ENCODE results near the gene C9. TPM values are rescaled to one million over a fixed set of nuclear protein-coding genes. Genes with fewer than 3 reads are reported as not detected.

The C9 gene
- total RNA-seq, 2 donors from 2014 or later, result 0.19 TPM; not detected in 1

DNA sequence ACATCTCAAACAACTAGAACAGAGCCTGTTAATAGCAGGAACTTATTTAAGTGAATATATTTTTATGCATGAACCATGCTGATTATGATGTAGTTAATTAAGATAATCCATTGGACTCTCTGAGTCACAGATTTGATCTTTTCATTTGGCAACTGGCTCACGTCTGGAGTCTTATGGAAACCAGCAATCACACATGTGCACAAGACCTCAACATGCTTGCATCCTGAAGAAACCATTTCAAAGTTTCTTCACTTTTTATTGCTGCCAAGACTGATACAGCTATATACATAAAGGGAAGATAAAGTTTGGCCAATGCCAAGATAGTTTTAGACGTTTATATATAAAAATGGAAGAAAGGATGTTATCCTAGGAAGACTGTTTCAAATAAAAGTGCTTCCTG lies 13.3 kb upstream of the C9 start:
- no peak for DNase-seq (ENCODE audit: low spot score)
- intact Hi-C loops (cut with DNase I), result loop anchor here in 1 of 2 donors (5.0 kb wide), 1 partner anchor 190 kb away; no protein-coding TSS in a partner anchor

DNA sequence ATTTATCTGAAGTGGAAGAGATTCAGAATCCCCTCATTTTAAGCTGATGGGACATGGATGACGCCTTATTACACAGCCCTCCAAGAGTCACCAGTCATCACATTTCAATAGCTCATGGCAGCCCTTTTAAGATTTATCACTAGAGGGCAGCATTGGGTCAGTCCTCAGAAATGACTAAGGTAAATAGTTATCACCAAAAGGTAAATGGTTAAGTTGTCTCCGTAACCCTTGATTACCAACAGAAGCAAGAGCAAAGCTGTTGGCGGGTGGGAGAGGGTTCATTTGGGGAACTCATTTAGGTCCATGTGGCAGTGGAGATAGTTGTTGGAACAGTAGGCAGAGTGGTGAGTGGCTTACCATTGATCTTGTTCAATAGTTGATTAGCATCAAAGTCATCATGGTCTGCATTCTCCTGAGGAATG lies 12.0 kb upstream of the C9 start:
- no peak for DNase-seq (ENCODE audit: low spot score)
- intact Hi-C loops (cut with DNase I), result loop anchor here in 1 of 2 donors (5.0 kb wide), 1 partner anchor 191 kb away; no protein-coding TSS in a partner anchor

DNA sequence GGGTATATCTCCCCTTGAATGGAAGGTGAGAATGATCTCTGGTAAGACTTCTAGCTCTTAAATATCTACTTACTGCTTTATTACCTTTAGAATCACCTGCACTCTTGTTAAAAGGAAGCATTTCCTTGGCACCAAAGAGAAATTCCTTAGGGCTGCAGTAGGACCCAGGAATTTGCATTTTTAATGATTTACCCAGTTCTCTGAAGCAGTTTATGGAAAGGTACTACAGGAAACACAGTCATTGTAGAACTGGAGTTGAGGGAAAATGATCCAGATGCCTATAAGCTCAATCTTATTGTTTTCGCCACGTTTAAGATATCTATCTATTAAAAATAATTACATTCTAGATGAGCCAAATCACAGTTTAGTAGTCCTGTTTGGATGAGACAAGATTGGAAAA lies 9.5 kb upstream of the C9 start:
- intact Hi-C loops (cut with DNase I), result no loop called here
- no peak for DNase-seq (ENCODE audit: low spot score)

DNA sequence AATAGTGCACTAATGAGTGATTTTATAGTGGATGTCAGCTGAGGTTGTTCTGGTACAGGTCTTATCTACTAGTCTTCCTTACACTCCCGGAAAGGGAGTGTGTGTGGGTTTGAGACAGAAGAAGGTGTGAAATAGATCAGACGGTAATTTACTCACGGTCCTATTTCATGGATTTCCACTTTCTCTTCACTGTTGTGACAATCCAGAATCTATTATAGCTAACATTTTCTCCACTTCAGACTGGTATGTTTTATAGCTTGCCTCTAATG lies 7.0 kb upstream of the C9 start:
- DNase-seq (ENCODE audit: low spot score), result no peak
- intact Hi-C loops (cut with DNase I), result no loop called here

DNA sequence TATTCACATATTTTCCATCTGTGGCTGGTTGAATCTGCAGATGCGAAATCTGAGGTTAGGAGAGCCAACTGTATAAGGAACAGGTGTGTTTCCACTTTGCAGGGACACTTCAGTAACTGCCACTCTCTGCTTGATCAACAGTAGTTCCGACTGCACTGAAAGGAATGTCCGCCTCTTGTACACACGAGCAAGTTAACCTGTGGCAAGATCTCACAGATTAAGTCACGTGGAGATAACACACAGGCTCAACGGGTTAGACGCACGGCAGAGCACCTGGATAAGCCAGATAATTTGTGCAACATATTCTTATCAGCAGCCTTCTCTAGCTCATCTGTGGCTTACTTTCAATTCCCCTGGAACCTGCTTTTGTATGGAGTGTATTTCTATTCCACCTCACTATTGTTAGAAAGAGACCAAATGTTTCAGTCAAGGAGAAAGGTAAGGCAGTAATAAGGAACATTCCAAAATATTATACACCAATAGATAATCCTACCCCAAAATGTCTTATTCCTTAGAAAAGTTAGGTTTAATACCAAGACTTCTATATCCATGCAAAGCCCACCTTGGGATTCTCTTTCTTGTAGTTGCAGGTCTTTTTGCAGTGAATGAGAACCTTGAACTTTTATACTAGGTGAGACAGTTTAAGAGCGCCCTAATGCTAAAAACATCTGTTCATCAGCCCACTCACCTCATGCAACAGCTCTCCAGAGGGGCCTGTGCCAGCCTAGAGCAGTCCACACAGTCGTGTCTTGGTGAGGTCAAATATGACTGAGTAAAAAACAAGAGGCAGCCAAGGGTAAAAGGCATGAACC lies 6.5 kb upstream of the C9 start:
- DNase-seq (ENCODE audit: low spot score), result no peak
- intact Hi-C loops (cut with DNase I), result no loop called here

- intact Hi-C loops (cut with DNase I), result no loop called here
Measured at GRCh38 chr5:39369123-39369815, 5.0 kb upstream of the C9 start.

GRCh38 chr5:39368116-39368515 lies 3.8 kb upstream of the C9 start:
- intact Hi-C loops (cut with DNase I), result no loop called here
- no peak for DNase-seq (ENCODE audit: low spot score)

More at GRCh38 chr5:39369123-39369815, 5.0 kb upstream of the C9 start:
- no peak for DNase-seq (ENCODE audit: low spot score)

DNA sequence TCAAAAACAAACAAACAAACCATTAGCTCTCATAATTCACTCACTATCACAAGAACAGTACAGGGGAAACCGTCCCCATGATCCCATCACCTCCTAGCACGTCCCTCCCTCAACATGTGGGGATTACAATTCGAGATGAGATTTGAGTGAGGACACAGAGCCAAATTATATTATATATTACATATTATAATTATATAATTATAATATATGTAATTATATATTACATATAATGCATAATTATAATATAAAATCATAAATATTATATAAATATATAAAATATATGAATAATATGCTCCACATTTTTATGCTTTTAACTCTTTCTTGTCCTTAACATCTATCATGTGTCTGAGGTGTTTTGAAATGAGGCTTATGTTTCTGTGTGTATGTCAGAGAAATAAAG lies 3.4 kb upstream of the C9 start:
- no peak for DNase-seq (ENCODE audit: low spot score)
- intact Hi-C loops (cut with DNase I), result no loop called here

- intact Hi-C loops (cut with DNase I), result no loop called here
- DNase-seq (ENCODE audit: low spot score), result no peak
Measured at GRCh38 chr5:39363217-39363616, 1.1 kb downstream of the C9 start.

- intact Hi-C loops (cut with DNase I), result no loop called here
- no peak for DNase-seq (ENCODE audit: low spot score)
Measured at GRCh38 chr5:39362646-39363045, 1.6 kb downstream of the C9 start.

- intact Hi-C loops (cut with DNase I), result no loop called here
- no peak for DNase-seq (ENCODE audit: low spot score)
Measured at GRCh38 chr5:39361306-39361705, 3.0 kb downstream of the C9 start.

- intact Hi-C loops (cut with DNase I), result no loop called here
- DNase-seq (ENCODE audit: low spot score), result no peak
Measured at GRCh38 chr5:39360471-39361111, 3.7 kb downstream of the C9 start.

DNA sequence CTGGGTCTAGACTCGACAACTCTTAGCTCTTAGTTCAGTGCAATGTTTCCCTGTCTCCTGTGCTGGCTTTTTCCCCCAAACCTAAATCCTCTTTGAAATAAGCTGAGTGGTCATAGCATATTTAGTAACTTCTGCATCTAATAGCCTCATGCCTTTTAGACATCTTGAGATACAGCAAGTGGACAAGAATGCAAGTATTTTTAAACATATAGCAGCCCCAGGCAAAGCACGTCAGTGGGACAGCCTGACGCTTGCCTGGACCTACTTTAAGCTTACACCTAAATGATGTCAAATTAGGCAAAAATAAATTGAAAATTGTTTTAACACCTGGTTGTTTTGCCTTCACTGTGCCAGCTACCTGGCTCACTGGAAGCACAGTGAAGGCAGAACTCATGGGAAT lies 8.0 kb downstream of the C9 start:
- DNase-seq (ENCODE audit: low spot score), result no peak
- intact Hi-C loops (cut with DNase I), result no loop called here

- intact Hi-C loops (cut with DNase I), result no loop called here
- no peak for DNase-seq (ENCODE audit: low spot score)
Measured at GRCh38 chr5:39355324-39355723, 9.0 kb downstream of the C9 start.

GRCh38 chr5:39353717-39354399 lies 10.4 kb downstream of the C9 start:
- DNase-seq (ENCODE audit: low spot score), result no peak
- intact Hi-C loops (cut with DNase I), result no loop called here

DNA sequence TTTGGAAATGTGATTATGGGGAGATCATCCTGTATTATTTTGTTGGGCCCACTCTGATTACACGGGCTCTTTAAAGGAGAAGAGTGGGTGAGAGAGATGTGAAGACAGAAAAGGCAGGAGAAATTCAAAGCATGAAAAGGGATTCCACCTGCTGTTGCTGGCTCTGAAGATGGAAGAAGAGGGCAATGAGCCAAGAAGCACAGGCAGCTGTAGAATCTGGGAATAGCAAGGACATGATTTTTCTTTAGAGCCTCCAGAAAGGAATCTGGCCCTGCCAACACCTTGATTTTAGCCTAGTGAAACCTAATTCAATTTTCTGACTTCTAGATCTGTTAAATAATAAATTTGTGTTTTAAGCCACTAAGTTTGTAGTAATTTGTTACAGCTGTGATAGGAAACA lies 11.3 kb downstream of the C9 start:
- DNase-seq (ENCODE audit: low spot score), result no peak
- intact Hi-C loops (cut with DNase I), result no loop called here

GRCh38 chr5:39352170-39352569 lies 12.1 kb downstream of the C9 start:
- DNase-seq (ENCODE audit: low spot score), result no peak
- intact Hi-C loops (cut with DNase I), result no loop called here

GRCh38 chr5:39349484-39349883 lies 14.8 kb downstream of the C9 start:
- no peak for DNase-seq (ENCODE audit: low spot score)
- intact Hi-C loops (cut with DNase I), result no loop called here

DNA sequence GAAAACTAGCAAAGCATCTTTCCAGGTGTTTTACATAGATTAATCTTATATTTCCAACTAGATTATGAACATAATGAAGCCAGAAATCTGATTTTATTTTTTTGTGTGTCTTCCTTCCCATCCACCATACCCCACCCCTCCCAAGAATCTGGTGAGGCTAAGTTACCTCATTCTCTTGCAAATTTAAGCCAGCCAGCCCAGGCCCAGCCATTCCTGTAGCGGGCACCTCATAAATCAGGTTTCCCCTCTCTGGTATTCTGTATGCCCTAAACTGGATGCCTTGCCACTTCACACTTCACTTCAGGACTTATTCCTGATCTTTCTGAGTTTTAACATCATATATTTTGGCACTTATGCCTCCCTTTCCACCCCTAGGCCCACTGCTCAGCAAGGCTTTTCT lies 21.8 kb downstream of the C9 start:
- intact Hi-C loops (cut with DNase I), result no loop called here
- DNase-seq (ENCODE audit: low spot score), result no peak

DNA sequence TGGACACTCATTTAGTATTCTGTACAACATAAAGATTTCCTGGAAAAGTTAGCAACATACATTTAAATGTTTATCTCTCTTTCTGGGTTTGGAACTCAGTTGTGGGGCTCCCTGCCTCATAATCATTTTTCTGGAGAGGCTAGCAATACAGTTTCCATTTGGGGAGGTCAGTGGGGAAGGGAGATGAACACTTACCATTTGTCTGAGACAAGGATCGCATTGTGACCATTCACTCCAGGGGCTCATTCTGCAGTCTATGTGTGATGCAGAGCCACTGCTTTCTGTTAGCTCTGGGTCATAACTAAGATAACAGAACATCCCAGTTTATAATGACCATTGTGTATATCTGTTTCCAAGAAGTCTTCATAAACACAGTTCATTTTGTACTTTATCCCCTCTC lies 22.4 kb downstream of the C9 start:
- intact Hi-C loops (cut with DNase I), result no loop called here
- no peak for DNase-seq (ENCODE audit: low spot score)
